Measurements from ENCODE around the gene SFXN3. TPM values are rescaled to one million over a fixed set of nuclear protein-coding genes. Genes with fewer than 3 reads are reported as not detected.

Gene SFXN3
- total RNA-seq, 1 experiment from 2014 or later = 35.2 TPM

- Histone ChIP-seq H3F3A (ENCODE audit: insufficient read depth, low read depth) (no peaks in the 10 kb centered on the region), H3K4me1 (replicated peaks; ENCODE audit: insufficient read depth) (no peaks in the 10 kb centered on the region), H3K9me2 (ENCODE audit: insufficient read depth) (no peaks in the 10 kb centered on the region), H2AFZ (no peak overlapping the region), H3K27ac (no peak overlapping the region), H3K79me2 (ENCODE audit: low read depth) (no peaks in the 10 kb centered on the region), H3K9me3 (ENCODE audit: insufficient read depth, low read depth) (no peaks in the 10 kb centered on the region), H3K4me3 (no peak overlapping the region), H3K36me3 (ENCODE audit: low read depth) (no peaks in the 10 kb centered on the region), H3K4me2 (no peak overlapping the region), H4K20me1 (ENCODE audit: insufficient read depth) (no peaks in the 10 kb centered on the region), H3K27me3 (ENCODE audit: insufficient read depth, low read depth) (peaks cover 18% of the 10 kb centered on the region; the same call in 1 of the 2 replicates)
- no peak for TF ChIP-seq EZH2 (IDR thresholded peaks at IDR 0.05; ENCODE audit: low read depth)
- no peak for TF ChIP-seq CTCF (conservative IDR thresholded peaks at IDR 0.05)
- ChIA-PET CTCF (no interaction called here), POLR2A (ENCODE audit: unreplicated experiment) (no interaction called here)
- intact Hi-C loops (cut with micrococcal nuclease; ENCODE audit: unreplicated experiment) = no loop called here
- no peak for DNase-seq
- no TSS peak for BruUV-seq (replicated peaks)
Observed at GRCh38 chr10:101073631-101074030, 42.6 kb downstream of the SFXN3 start.

GRCh38 chr10:101075775-101076174 is 44.7 kb downstream of the SFXN3 start:
- DNase-seq = no peak
- Histone ChIP-seq H3K27ac (no peak overlapping the region), H3K9me3 (ENCODE audit: insufficient read depth, low read depth) (no peaks in the 10 kb centered on the region), H3K27me3 (ENCODE audit: insufficient read depth, low read depth) (peaks cover 30% of the 10 kb centered on the region), H4K20me1 (ENCODE audit: insufficient read depth) (no peaks in the 10 kb centered on the region), H3K4me3 (no peak overlapping the region), H3K9me2 (ENCODE audit: insufficient read depth) (no peaks in the 10 kb centered on the region), H3K36me3 (ENCODE audit: low read depth) (no peaks in the 10 kb centered on the region), H3K79me2 (ENCODE audit: low read depth) (no peaks in the 10 kb centered on the region), H3K4me2 (no peak overlapping the region), H2AFZ (no peak overlapping the region), H3F3A (ENCODE audit: insufficient read depth, low read depth) (no peaks in the 10 kb centered on the region), H3K4me1 (replicated peaks; ENCODE audit: insufficient read depth) (no peaks in the 10 kb centered on the region)
- BruUV-seq (replicated peaks) = no TSS peak
- intact Hi-C loops (cut with micrococcal nuclease; ENCODE audit: unreplicated experiment) = no loop called here
- ChIA-PET CTCF (interaction anchor here (0.6 to 0.9 kb wide), 3 partner anchors 17 to 507 kb away, joined by 3 to 5 read pairs (median 3); no protein-coding TSS in a partner anchor), POLR2A (ENCODE audit: unreplicated experiment) (no interaction called here)
- TF ChIP-seq EZH2 (IDR thresholded peaks at IDR 0.05; ENCODE audit: low read depth) = no peak
- no peak for TF ChIP-seq CTCF (conservative IDR thresholded peaks at IDR 0.05)

- intact Hi-C loops (cut with micrococcal nuclease; ENCODE audit: unreplicated experiment) = no loop called here
- no peaks in the 10 kb centered on the region for H3K4me1 ChIP-seq (replicated peaks; ENCODE audit: insufficient read depth)
- DNase-seq = no peak
- H3K79me2 ChIP-seq (ENCODE audit: low read depth) = no peaks in the 10 kb centered on the region
- no peak overlapping the region for H3K27ac ChIP-seq
- H3K4me2 ChIP-seq = no peak overlapping the region
- H3F3A ChIP-seq (ENCODE audit: insufficient read depth, low read depth) = no peaks in the 10 kb centered on the region
- H3K27me3 ChIP-seq (ENCODE audit: insufficient read depth, low read depth) = peaks cover 37% of the 10 kb centered on the region
- POLR2A ChIA-PET (ENCODE audit: unreplicated experiment) = no interaction called here
- H3K4me3 ChIP-seq = no peak overlapping the region
- H4K20me1 ChIP-seq (ENCODE audit: insufficient read depth) = no peaks in the 10 kb centered on the region
- no peaks in the 10 kb centered on the region for H3K9me2 ChIP-seq (ENCODE audit: insufficient read depth)
- no TSS peak for BruUV-seq (replicated peaks)
- no peaks in the 10 kb centered on the region for H3K9me3 ChIP-seq (ENCODE audit: insufficient read depth, low read depth)
- TF ChIP-seq EZH2 (IDR thresholded peaks at IDR 0.05; ENCODE audit: low read depth) = no peak
- TF ChIP-seq CTCF (conservative IDR thresholded peaks at IDR 0.05) = no peak
- no peak overlapping the region for H2AFZ ChIP-seq
- no peaks in the 10 kb centered on the region for H3K36me3 ChIP-seq (ENCODE audit: low read depth)
- CTCF ChIA-PET = interaction anchor here (0.6 to 0.9 kb wide), 4 partner anchors 17 to 506 kb away, joined by 3 to 5 read pairs (median 4); no protein-coding TSS in a partner anchor
Observed at GRCh38 chr10:101076630-101077029, 45.6 kb downstream of the SFXN3 start.

All from PC-9 (cell line).